Choroid plexus epithelial cell (primary cell): ENCODE results near the gene MMAA.
"Not testable (repeated sequence)": the region's sequence is repeated elsewhere in the genome, so short reads cannot be mapped to it uniquely, and the experiment has no call there.

ENCODE experiments used
- DNase-seq: peaks from one replicate; pipeline ENCODE4 v3.0.0-alpha.2; 2010; ENCODE audit warnings: low read depth
- H3K4me3 ChIP-seq: 2 replicates; pipeline ENCODE4 v1.5.1; 2011; ENCODE audit warnings: low read depth, mild to moderate bottlenecking, control low read depth, low read length, moderate library complexity
- CTCF ChIP-seq: conservative IDR thresholded peaks from 2 replicates; pipeline ENCODE4 v1.5.1; 2011; ENCODE audit warnings: low read depth, mild to moderate bottlenecking, control low read depth, inconsistent platforms, low read length, moderate library complexity

The MMAA gene

GRCh38 chr4:145619639-145619996, 433 bp downstream of the MMAA start:
- TF ChIP-seq CTCF, result no peak
- H3K4me3 ChIP-seq, result peak overlapping the region; percentile 76
- DNase-seq, result peak; percentile 50

- not testable (repeated sequence) for DNase-seq, H3K4me3 ChIP-seq
Measured at GRCh38 chr4:145622067-145622466, 2.9 kb downstream of the MMAA start.

GRCh38 chr4:145623831-145624230, 4.6 kb downstream of the MMAA start:
- peak; percentile 16 for DNase-seq
- H3K4me3 ChIP-seq, result no peak overlapping the region
- TF ChIP-seq CTCF, result no peak

- no peak overlapping the region for H3K4me3 ChIP-seq
- no peak for TF ChIP-seq CTCF
- DNase-seq, result no peak
Measured at GRCh38 chr4:145625677-145626622, 6.8 kb downstream of the MMAA start.

GRCh38 chr4:145626623-145626982, 7.4 kb downstream of the MMAA start:
- DNase-seq, result no peak
- no peak for TF ChIP-seq CTCF
- H3K4me3 ChIP-seq, result no peak overlapping the region

GRCh38 chr4:145635117-145635516, 15.9 kb downstream of the MMAA start:
- TF ChIP-seq CTCF, result no peak
- no peak overlapping the region for H3K4me3 ChIP-seq
- DNase-seq, result no peak

GRCh38 chr4:145635630-145636029, 16.4 kb downstream of the MMAA start:
- DNase-seq, result no peak
- no peak overlapping the region for H3K4me3 ChIP-seq

More at GRCh38 chr4:145635630-145636029, 16.4 kb downstream of the MMAA start:
- no peak for TF ChIP-seq CTCF
